Astrocyte (in vitro differentiated cells and primary cell): ENCODE data around the gene POLE. TPM values are rescaled to one million over a fixed set of nuclear protein-coding genes. Genes with fewer than 3 reads are reported as not detected.

Source experiments
- DNase-seq: peaks from one replicate; pipeline ENCODE4 v3.0.0-alpha.2; 2010; ENCODE audit warnings: low read depth
- FAIRE-seq: peaks from 2 replicates; lab custom pipeline; 2011; peaks lifted over from hg19 to GRCh38; lab: Jason Lieb, UNC
- H2AFZ ChIP-seq: 2 replicates; pipeline ENCODE4 v1.6.0; 2012; ENCODE audit warnings: low read depth, low read length, inconsistent platforms
- H3K27ac ChIP-seq: 2 replicates; pipeline ENCODE4 v1.5.1; 2011; ENCODE audit warnings: low read depth, low read length, inconsistent platforms
- H3K27me3 ChIP-seq: 2 replicates; pipeline ENCODE4 v1.6.0; 2011; ENCODE audit warnings: low read length, inconsistent platforms; ENCODE audit not compliant: insufficient read depth
- H3K36me3 ChIP-seq: 2 replicates; pipeline ENCODE4 v1.5.1; 2011; ENCODE audit warnings: low read length, inconsistent platforms; ENCODE audit not compliant: insufficient read depth
- H3K4me1 ChIP-seq: 2 replicates; pipeline ENCODE4 v1.5.1; 2011; ENCODE audit warnings: low read length, inconsistent platforms; ENCODE audit not compliant: insufficient read depth
- H3K4me2 ChIP-seq: 2 replicates; pipeline ENCODE4 v1.6.0; 2012; ENCODE audit warnings: low read length, inconsistent platforms
- H3K4me3 ChIP-seq: 2 replicates; pipeline ENCODE4 v1.5.1; 2011; ENCODE audit warnings: low read depth, mild to moderate bottlenecking, low read length, inconsistent platforms; ENCODE audit not compliant: insufficient read depth
- H3K79me2 ChIP-seq: 2 replicates; pipeline ENCODE4 v1.6.0; 2012; ENCODE audit warnings: mild to moderate bottlenecking, low read length, inconsistent platforms; ENCODE audit not compliant: insufficient read depth
- H3K9ac ChIP-seq: 2 replicates; pipeline ENCODE4 v1.6.0; 2012; ENCODE audit warnings: mild to moderate bottlenecking, low read length, inconsistent platforms
- H3K9me3 ChIP-seq: 2 replicates; pipeline ENCODE4 v1.5.1; 2012; ENCODE audit warnings: low read depth, mild to moderate bottlenecking, low read length, inconsistent platforms; ENCODE audit not compliant: insufficient read depth
- H4K20me1 ChIP-seq: 2 replicates; pipeline ENCODE4 v1.6.0; 2012; ENCODE audit warnings: low read length, inconsistent platforms; ENCODE audit not compliant: insufficient read depth
- H3K27ac Mint-ChIP-seq: one replicate; pipeline ENCODE4 v1.8.0; 2021; ENCODE audit warnings: mild to moderate bottlenecking, mixed read lengths; ENCODE audit not compliant: unreplicated experiment
- H3K27me3 Mint-ChIP-seq: one replicate; pipeline ENCODE4 v1.8.0; 2021; ENCODE audit warnings: low read depth, mixed read lengths; ENCODE audit not compliant: unreplicated experiment
- H3K36me3 Mint-ChIP-seq: one replicate; pipeline ENCODE4 v1.8.0; 2021; ENCODE audit warnings: low read depth, mixed read lengths; ENCODE audit not compliant: unreplicated experiment
- H3K4me1 Mint-ChIP-seq: one replicate; pipeline ENCODE4 v1.8.0; 2021; ENCODE audit warnings: low read depth, mixed read lengths; ENCODE audit not compliant: unreplicated experiment
- H3K4me3 Mint-ChIP-seq: one replicate; pipeline ENCODE4 v1.8.0; 2021; ENCODE audit warnings: mild to moderate bottlenecking, moderate library complexity, mixed read lengths; ENCODE audit not compliant: unreplicated experiment
- H3K9me3 Mint-ChIP-seq: one replicate; pipeline ENCODE4 v1.8.0; 2021; ENCODE audit warnings: mild to moderate bottlenecking, mixed read lengths; ENCODE audit not compliant: unreplicated experiment
- EZH2 ChIP-seq: IDR thresholded peaks from 2 replicates; pipeline ENCODE4 v1.6.1; 2012; ENCODE audit warnings: mild to moderate bottlenecking, low read length, inconsistent platforms; ENCODE audit not compliant: insufficient read depth
- total RNA-seq: library from RNA; stranded (reverse); gene quantifications from 2 replicates; pipeline ENCODE4 v1.2.1, GENCODE V29; 2021
- TF ChIP-seq, protein P1 (sequence below): IDR thresholded peaks from 2 replicates; pipeline ENCODE4 v1.5.1; 2011; ENCODE audit warnings: low read depth, mild to moderate bottlenecking, inconsistent platforms, low read length, moderate library complexity; ENCODE audit not compliant: insufficient read depth

The POLE gene
- total RNA-seq, 1 donor from 2014 or later = 15.4 TPM

DNA sequence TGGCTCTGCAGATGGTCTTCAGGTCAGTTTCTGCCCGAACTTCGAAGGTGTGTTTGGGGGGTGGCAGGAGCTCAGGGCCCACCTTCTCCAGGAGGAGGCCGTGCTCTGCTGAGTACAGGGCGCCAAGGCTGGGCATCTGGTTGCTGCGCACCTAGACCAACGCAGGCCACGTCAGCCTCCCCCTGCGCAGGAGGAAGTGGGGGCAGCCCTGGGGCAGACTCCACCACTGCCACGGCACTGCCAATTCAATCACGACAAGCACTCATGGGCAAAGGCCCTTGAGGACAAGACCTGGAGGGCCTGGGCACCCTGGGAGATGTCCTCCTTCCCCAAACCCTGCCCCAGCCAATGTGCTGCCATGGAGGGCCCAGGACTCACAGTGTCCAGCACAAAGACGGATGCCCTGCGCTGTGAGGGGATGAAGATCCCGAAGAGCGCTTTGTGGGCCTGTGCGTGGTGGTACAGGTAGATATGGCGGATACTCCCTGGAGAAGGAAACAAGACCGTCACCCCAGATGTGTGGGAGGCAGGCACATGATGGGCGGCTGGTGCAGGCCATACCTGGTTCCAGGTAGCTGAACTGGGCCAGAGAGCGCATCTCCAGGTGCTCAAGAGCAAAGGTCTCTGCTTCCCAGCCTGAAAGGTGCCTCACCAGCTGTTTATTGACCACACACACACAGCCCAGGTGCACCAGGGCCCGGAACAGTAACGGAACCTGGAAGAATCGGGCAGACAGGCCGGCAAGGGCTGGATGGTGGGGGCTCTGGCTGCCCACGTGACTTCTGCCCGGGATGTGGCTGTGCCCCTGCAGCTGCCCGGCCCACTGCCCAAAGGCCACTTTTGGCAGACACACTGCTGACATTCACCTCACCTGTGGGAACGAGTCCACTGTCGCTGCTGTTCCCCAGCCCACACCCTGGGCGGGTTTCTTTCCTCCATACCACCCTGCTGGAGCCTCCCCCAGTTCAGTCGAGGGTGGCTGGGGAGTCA lies 44.0 kb downstream of the POLE start:
- peaks cover 13% of the 10 kb centered on the region for H3K36me3 Mint-ChIP-seq
- H3K4me3 Mint-ChIP-seq = no peak overlapping the region
- no peak overlapping the region for H3K4me2 ChIP-seq
- no peaks in the 10 kb centered on the region for H3K9me3 ChIP-seq
- DNase-seq (no peak), FAIRE-seq (no peak)
- peaks cover 3% of the 10 kb centered on the region for H3K4me1 Mint-ChIP-seq
- no peak overlapping the region for H3K9ac ChIP-seq
- no peak overlapping the region for H3K27ac Mint-ChIP-seq
- peaks cover 4% of the 10 kb centered on the region for H4K20me1 ChIP-seq
- H3K36me3 ChIP-seq = peaks cover 8% of the 10 kb centered on the region
- TF ChIP-seq, protein P1, sequence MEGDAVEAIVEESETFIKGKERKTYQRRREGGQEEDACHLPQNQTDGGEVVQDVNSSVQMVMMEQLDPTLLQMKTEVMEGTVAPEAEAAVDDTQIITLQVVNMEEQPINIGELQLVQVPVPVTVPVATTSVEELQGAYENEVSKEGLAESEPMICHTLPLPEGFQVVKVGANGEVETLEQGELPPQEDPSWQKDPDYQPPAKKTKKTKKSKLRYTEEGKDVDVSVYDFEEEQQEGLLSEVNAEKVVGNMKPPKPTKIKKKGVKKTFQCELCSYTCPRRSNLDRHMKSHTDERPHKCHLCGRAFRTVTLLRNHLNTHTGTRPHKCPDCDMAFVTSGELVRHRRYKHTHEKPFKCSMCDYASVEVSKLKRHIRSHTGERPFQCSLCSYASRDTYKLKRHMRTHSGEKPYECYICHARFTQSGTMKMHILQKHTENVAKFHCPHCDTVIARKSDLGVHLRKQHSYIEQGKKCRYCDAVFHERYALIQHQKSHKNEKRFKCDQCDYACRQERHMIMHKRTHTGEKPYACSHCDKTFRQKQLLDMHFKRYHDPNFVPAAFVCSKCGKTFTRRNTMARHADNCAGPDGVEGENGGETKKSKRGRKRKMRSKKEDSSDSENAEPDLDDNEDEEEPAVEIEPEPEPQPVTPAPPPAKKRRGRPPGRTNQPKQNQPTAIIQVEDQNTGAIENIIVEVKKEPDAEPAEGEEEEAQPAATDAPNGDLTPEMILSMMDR = no peak
- no peaks in the 10 kb centered on the region for H3K27me3 ChIP-seq
- H3K27ac ChIP-seq = no peak overlapping the region
- H2AFZ ChIP-seq = no peak overlapping the region
- H3K9me3 Mint-ChIP-seq = no peaks in the 10 kb centered on the region
- peaks cover 7% of the 10 kb centered on the region for H3K27me3 Mint-ChIP-seq
- H3K4me1 ChIP-seq = no peaks in the 10 kb centered on the region
- no peak overlapping the region for H3K4me3 ChIP-seq
- H3K79me2 ChIP-seq = no peaks in the 10 kb centered on the region

DNA sequence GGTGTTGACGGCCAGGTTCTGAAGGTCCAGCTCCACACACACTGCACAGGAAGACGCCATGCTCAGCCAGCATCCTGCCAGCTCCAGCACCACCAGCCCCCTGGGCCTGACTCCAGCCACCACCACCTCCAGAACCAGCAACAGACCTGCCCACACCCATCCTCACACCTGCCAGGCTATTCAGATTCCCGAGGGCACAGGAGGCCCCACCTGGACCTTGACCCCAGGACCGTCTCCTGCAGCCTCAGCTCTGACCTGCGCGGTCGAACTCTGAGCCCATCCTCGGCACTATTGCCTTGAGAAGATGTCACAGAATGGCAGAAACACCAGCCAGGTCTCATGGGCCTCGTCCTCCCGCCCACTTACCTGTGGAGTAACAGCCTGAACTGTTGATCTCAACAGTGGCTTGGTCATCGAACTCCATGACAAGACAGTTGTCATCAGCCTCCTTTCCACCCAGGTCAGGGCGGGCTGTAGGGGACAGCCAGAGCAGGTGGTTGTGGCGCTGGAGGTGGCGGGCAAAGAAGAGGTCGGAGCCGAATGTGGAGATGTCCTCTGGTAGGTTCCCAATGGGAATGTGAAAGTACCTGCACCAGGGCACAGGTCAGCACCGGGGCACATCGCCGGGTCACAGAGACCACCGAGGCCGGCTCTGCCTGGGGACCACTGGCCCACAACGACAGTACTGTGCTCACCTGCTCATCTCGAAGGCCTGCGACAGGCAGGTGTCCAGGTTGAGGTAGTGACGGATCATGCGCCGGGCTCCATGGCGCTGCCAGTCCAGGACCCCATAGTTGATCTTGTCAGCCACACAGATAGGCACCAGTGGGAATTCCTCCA lies 45.1 kb downstream of the POLE start:
- H3K4me2 ChIP-seq = no peak overlapping the region
- no peak overlapping the region for H3K4me3 Mint-ChIP-seq
- peaks cover 3% of the 10 kb centered on the region for H3K36me3 ChIP-seq
- H4K20me1 ChIP-seq = peaks cover 4% of the 10 kb centered on the region
- TF ChIP-seq EZH2 = no peak
- TF ChIP-seq, protein P1 = no peak
- DNase-seq (no peak), FAIRE-seq (no peak)
- no peak overlapping the region for H3K9ac ChIP-seq
- peaks cover 7% of the 10 kb centered on the region for H3K27me3 Mint-ChIP-seq
- no peak overlapping the region for H3K4me3 ChIP-seq
- H3K4me1 Mint-ChIP-seq = peaks cover 3% of the 10 kb centered on the region
- H3K9me3 ChIP-seq = no peaks in the 10 kb centered on the region
- peaks cover 13% of the 10 kb centered on the region for H3K36me3 Mint-ChIP-seq
- no peaks in the 10 kb centered on the region for H3K79me2 ChIP-seq
- no peaks in the 10 kb centered on the region for H3K4me1 ChIP-seq
- no peak overlapping the region for H3K27ac ChIP-seq
- no peaks in the 10 kb centered on the region for H3K9me3 Mint-ChIP-seq
- no peaks in the 10 kb centered on the region for H3K27me3 ChIP-seq
- H2AFZ ChIP-seq = no peak overlapping the region
- H3K27ac Mint-ChIP-seq = no peak overlapping the region
